Ovary (tissue), 9 donors: ENCODE results near the gene HEATR3. TPM values are rescaled to one million over a fixed set of nuclear protein-coding genes. Genes with fewer than 3 reads are reported as not detected.

ENCODE experiments used
- DNase-seq, 5 donors: peaks; one replicate each; pipeline ENCODE4 v3.0.0-alpha.2; 2019 to 2020
- H3K27ac ChIP-seq, 2 donors: fragments of 200-600 bp; one replicate each; pipeline versions ENCODE4 v1.5.1 to v1.8.0; 2019 to 2022
- H3K27me3 ChIP-seq: fragments of 200-600 bp; one replicate; pipeline ENCODE4 v1.8.0; 2022
- H3K36me3 ChIP-seq: fragments of 200-600 bp; sonication (generic); one replicate; pipeline ENCODE4 v1.5.1; 2019
- H3K4me1 ChIP-seq: one replicate; pipeline ENCODE4 v1.8.1; 2013; ENCODE audit warnings: mild to moderate bottlenecking, moderate library complexity; ENCODE audit not compliant: insufficient read depth
- H3K4me3 ChIP-seq: fragments of 200-600 bp; sonication (generic); one replicate; pipeline ENCODE4 v1.5.1; 2017
- H3K9me3 ChIP-seq, 2 donors: fragments of 200-600 bp in 1 of 2; sonication (generic) in 1 of 2; one replicate each; pipeline versions ENCODE4 v1.5.1 to v1.8.1; 2013 to 2019; ENCODE audit warnings: mild to moderate bottlenecking in 1 of 2, moderate library complexity in 1 of 2
- CTCF ChIP-seq, 3 donors: fragments of 450-650 bp in 2 of 3; fragments of 200-600 bp in 1 of 3; IDR thresholded peaks; one replicate each; pipeline versions ENCODE4 v1.5.1 to v1.8.0; 2016 to 2022; ENCODE audit warnings: antibody characterized with exemption in 3 of 3, mild to moderate bottlenecking in 1 of 3
- EP300 ChIP-seq: sonication (generic); formaldehyde crosslinking; IDR thresholded peaks from one replicate; pipeline ENCODE4 v1.6.1; 2017; ENCODE audit warnings: antibody characterized with exemption
- POLR2A ChIP-seq: fragments of 450-650 bp; IDR thresholded peaks from one replicate; pipeline ENCODE4 v1.6.1; 2017; ENCODE audit warnings: antibody characterized with exemption, mild to moderate bottlenecking, moderate library complexity
- WGBS, 3 donors: extraction: QIAGEN DNeasy Blood & Tissue Kit in 1 of 3; methylation state at CpG; one replicate each; pipeline versions ENCODE4 v1.1.5 to v1.1.7; 2013 to 2017; 5-methylcytosine and 5-hydroxymethylcytosine counted together
- intact Hi-C, 4 donors: fragments of 100-400 bp; cut with DNase I; formaldehyde crosslinking; loops; one replicate each; pipeline versions ENCODE4 v1.11.0 to v1.15.1; 2022 to 2023
- polyA plus RNA-seq, 2 donors: library from polyadenylated mRNA; stranded (reverse); fragments of 200-250 nt in 1 of 2; fragments of 350-450 nt in 1 of 2; fragmentation: Illumina TruSeq in 1 of 2; extraction: RNeasy Lipid Tissue Mini Kit (QIAGEN cat#74804) in 1 of 2; gene quantifications; one replicate each; pipeline ENCODE4 v1.2.3, GENCODE V29; 2013 to 2014
- total RNA-seq, 7 donors: library from RNA; depleted of rRNA in 2 of 7; stranded (reverse); fragments of >200 nt in 2 of 7; fragmentation: NEBNext Ultra II Directional in 3 of 7; extraction: Animal tissue kit (Norgen Biotek cat#: 25700) in 3 of 7; gene quantifications; one replicate each; pipeline versions ENCODE4 v1.1.0 to v1.2.4, GENCODE V29; 2016 to 2023
- donor health status: DM: no; HTN: no; CAD: no; lungs with moderate emphysema.
- donor health status: DM: no; HTN: no; CAD: no.
- donor health status: Bipolar disorder and iron deficiency.
- donor health status: DM: yes; HTN: yes; CAD: no.
- donor health status: DM: no; HTN: no; CAD: no.
- donor health status: DM: yes; HTN: yes; CAD: no.

Gene HEATR3
- total and polyA plus RNA-seq, 9 donors: 2.4 to 15.2 (median 10.7) TPM

- intact Hi-C loops: no loop called here
- no peak overlapping the region for H3K4me3 ChIP-seq
- no peaks in the 10 kb centered on the region for H3K4me1 ChIP-seq
- H3K27ac ChIP-seq: no peak overlapping the region
- DNase-seq: no peak
- no peaks in the 10 kb centered on the region for H3K9me3 ChIP-seq
- H3K36me3 ChIP-seq: no peaks in the 10 kb centered on the region
- no peak for TF ChIP-seq EP300
- no peak for TF ChIP-seq POLR2A
- TF ChIP-seq CTCF (IDR thresholded peaks at IDR 0.05): no peak
- 69 to 82% (median 71%) methylated on average over 8 of the region's 8 CpGs for WGBS, 3 donors
- no peaks in the 10 kb centered on the region for H3K27me3 ChIP-seq
Observed at GRCh38 chr16:50040018-50040417, 25.8 kb upstream of the HEATR3 start.

- no peaks in the 10 kb centered on the region for H3K36me3 ChIP-seq
- no peaks in the 10 kb centered on the region for H3K27me3 ChIP-seq
- DNase-seq: no peak
- no peaks in the 10 kb centered on the region for H3K9me3 ChIP-seq
- WGBS, 3 donors: 47 to 56% (median 50%) methylated on average over 1 of the region's 1 CpG
- H3K27ac ChIP-seq: no peak overlapping the region
- no peaks in the 10 kb centered on the region for H3K4me1 ChIP-seq
- no peak for TF ChIP-seq CTCF (IDR thresholded peaks at IDR 0.05)
- TF ChIP-seq EP300: no peak
- TF ChIP-seq POLR2A: no peak
- intact Hi-C loops: no loop called here
- H3K4me3 ChIP-seq: no peak overlapping the region
Observed at GRCh38 chr16:50040710-50041109, 25.1 kb upstream of the HEATR3 start.

GRCh38 chr16:50043358-50043757 lies 22.4 kb upstream of the HEATR3 start:
- Histone ChIP-seq H3K4me3 (no peak overlapping the region), H3K36me3 (no peaks in the 10 kb centered on the region), H3K27me3 (no peaks in the 10 kb centered on the region), H3K4me1 (no peaks in the 10 kb centered on the region), H3K9me3 (no peaks in the 10 kb centered on the region), H3K27ac (no peak overlapping the region)
- intact Hi-C loops: no loop called here
- no peak for DNase-seq
- TF ChIP-seq POLR2A (no peak), CTCF (IDR thresholded peaks at IDR 0.05) (no peak), EP300 (no peak)
- WGBS, 3 donors: 78 to 91% (median 80%) methylated on average over 5 of the region's 5 CpGs

- Histone ChIP-seq H3K36me3 (no peaks in the 10 kb centered on the region), H3K27ac (no peak overlapping the region), H3K27me3 (no peaks in the 10 kb centered on the region), H3K9me3 (no peaks in the 10 kb centered on the region), H3K4me1 (no peaks in the 10 kb centered on the region), H3K4me3 (no peak overlapping the region)
- 46 to 62% (median 51%) methylated on average over 4 of the region's 4 CpGs for WGBS, 3 donors
- intact Hi-C loops: no loop called here
- TF ChIP-seq CTCF (IDR thresholded peaks at IDR 0.05): no peak
- TF ChIP-seq POLR2A: no peak
- TF ChIP-seq EP300: no peak
- DNase-seq: no peak
Observed at GRCh38 chr16:50045412-50045811, 20.4 kb upstream of the HEATR3 start.

- Histone ChIP-seq H3K9me3 (no peaks in the 10 kb centered on the region), H3K4me3 (no peak overlapping the region), H3K27ac (no peak overlapping the region), H3K27me3 (no peaks in the 10 kb centered on the region), H3K36me3 (no peaks in the 10 kb centered on the region), H3K4me1 (no peaks in the 10 kb centered on the region)
- no peak for DNase-seq
- TF ChIP-seq EP300: no peak
- no peak for TF ChIP-seq CTCF (IDR thresholded peaks at IDR 0.05)
- TF ChIP-seq POLR2A: no peak
- intact Hi-C loops: no loop called here
- 85 to 88% (median 87%) methylated on average over 6 of the region's 6 CpGs for WGBS, 3 donors
Observed at GRCh38 chr16:50046853-50047252, 18.9 kb upstream of the HEATR3 start.
